ENCODE results near the gene ITPR2.
"Not testable (repeated sequence)": the region's sequence is repeated elsewhere in the genome, so short reads cannot be mapped to it uniquely, and the experiment has no call there.

Gene ITPR2

DNA sequence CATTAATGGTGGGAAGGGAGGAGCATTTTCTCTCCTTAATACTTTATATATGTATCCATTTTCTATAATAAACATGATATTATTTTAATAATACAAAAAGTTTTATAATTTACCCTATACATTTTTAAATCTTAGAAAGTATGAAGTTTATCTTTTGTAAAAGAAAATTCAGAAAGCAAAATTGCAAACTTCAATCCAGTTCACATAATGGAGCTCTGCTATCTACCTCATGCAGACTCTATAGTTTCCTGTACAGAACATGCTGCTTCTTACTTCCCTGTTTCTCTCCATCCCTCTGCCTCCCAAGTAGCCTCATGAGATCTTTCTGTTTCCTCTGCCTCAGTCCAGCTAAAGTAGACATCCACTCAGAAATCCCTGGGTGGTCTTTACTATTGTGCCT lies 402.4 kb downstream of the ITPR2 start:
- not testable (repeated sequence) for DNase-seq

GRCh38 chr12:26429070-26429691 lies 403.8 kb downstream of the ITPR2 start:
- no peak for DNase-seq

- no peak for DNase-seq
Observed at GRCh38 chr12:26428420-26428819, 404.6 kb downstream of the ITPR2 start.

GRCh38 chr12:26426652-26427051 lies 406.3 kb downstream of the ITPR2 start:
- DNase-seq, result no peak

DNA sequence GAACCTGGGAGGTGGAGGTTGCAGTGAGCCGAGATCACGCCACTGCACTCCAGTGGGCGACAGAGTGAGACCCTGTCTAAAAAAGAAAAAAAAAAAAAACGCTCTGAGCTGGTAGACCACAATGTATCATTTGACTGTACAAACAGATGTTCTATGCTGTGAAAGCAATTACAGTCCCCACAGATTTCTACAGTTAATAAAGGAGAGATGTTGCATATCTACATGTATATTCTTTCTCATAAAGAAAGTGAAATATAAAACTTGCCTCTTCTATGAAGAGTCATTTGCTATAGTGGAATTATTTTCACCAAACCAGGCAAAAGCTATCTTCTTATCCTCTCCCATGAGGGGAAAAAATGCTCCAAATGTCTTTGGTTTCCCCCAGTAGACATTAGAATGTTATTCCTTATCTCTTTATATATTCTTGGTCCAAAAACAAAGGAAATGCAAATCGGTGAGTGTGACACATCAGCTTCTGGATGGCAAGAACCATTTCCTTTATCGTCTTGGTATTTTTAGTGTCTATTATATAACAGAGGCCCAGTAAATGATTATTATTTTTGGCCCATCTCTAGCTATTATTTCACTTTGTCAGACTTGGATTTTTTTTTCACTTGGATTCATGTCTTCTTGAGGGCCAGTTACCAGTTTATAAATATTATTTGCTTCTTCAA lies 407.3 kb downstream of the ITPR2 start:
- no peak for DNase-seq

- no peak for DNase-seq
Observed at GRCh38 chr12:26422839-26423398, 410.1 kb downstream of the ITPR2 start.

DNA sequence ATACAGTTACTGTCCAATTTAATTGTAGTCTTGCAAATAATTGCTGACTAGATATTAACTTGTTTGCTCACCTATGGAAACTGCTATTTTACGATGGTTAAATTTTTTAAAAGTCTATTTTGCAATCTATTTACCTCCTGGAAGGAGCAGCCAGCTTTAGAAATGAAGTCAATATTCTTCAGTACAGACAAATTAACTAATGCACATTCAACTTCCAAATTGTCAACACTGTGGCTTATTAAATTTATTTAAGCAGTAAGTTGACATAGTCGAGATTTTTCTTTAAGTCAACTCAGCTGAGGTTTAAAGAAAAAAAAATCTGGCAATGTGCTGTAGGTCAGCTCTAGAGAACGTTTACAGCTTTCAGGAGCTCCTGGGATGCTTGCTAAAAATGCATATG lies 416.4 kb downstream of the ITPR2 start:
- no peak for DNase-seq

DNA sequence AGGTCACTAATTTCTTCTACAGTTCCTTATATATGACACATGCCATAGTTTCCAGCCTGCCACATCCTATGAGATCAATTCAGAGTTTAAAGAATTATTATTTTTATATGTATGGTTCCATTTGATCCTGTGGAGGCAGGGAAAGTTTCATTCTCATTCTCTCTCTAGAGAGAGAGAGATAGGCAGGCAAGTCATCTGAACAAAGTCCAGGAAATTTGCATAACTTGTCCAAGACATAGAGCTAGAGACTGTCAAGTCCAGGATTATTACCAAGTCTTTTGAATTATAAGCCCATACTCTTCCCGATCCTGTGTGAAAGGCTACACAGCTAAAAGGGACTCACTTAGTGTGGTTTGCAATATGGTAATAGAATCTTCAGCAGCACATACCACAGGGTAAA lies 422.3 kb downstream of the ITPR2 start:
- DNase-seq, result no peak

- no peak for DNase-seq
Observed at GRCh38 chr12:26406813-26407212, 426.2 kb downstream of the ITPR2 start.

GRCh38 chr12:26406391-26406790 lies 426.6 kb downstream of the ITPR2 start:
- no peak for DNase-seq

GRCh38 chr12:26403601-26404000 lies 429.4 kb downstream of the ITPR2 start:
- DNase-seq, result no peak

DNA sequence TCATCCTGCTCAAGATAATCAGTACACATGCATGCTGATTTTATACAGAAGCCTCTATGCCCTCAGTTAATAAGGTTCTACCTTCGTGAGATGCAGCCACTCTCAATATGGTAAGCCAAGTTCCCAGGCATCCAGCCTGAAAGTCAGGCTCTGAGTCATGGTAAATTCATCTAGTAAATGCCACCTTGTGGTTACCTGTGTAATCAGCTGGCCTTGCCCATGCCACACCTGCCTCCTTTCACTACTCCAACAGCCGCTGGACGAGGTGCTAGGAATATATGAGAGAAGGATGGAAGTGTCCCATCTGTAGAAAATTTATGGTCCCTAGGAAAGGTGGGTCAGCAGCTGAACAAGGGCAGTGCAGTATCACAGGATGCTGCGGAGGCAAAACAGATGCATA lies 430.3 kb downstream of the ITPR2 start:
- no peak for DNase-seq

GRCh38 chr12:26401874-26402273 lies 431.1 kb downstream of the ITPR2 start:
- DNase-seq, result no peak

DNA sequence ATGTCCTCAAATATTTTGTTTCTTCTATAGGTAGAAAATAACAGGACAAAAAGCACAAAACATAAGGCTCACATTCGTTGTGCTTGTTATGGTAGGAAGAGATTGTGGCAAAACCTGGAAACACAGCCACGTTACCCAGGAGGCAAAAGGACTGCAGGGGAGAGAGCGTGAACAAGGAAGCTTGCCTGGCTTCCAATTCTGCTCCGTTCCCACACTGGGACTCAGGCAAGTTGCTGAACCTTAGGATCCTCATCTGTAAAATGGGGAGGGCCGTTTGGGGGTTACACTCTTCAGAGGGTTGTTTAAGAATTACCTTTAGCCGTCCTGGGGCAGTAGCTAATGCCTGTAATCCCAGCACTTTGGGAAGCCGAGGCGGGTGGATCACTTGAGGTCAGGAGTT lies 432.4 kb downstream of the ITPR2 start:
- no peak for DNase-seq

DNA sequence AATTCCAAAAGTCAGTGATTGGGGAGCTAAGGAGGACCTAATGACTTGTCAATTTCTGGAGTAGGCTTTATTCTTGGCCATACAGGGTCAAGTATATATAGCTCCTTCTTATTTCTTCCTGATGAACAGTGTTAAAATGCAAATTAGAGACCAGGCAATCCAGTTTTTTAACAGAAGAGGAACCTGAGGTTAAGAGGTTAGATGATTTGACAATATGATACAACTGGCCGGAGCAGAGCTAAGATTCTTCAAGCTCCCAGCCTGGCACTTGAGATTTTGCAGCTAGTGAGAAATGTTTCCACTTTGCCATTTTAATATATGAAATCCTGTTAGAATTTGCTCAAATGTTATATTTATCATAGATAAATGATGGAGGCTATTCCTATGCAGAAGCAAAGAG lies 433.6 kb downstream of the ITPR2 start:
- DNase-seq, result no peak

GRCh38 chr12:26396402-26396801 lies 436.6 kb downstream of the ITPR2 start:
- no peak for DNase-seq

- no peak for DNase-seq
Observed at GRCh38 chr12:26389343-26389742, 443.7 kb downstream of the ITPR2 start.

- DNase-seq, result no peak
Observed at GRCh38 chr12:26384536-26384935, 448.5 kb downstream of the ITPR2 start.

DNA sequence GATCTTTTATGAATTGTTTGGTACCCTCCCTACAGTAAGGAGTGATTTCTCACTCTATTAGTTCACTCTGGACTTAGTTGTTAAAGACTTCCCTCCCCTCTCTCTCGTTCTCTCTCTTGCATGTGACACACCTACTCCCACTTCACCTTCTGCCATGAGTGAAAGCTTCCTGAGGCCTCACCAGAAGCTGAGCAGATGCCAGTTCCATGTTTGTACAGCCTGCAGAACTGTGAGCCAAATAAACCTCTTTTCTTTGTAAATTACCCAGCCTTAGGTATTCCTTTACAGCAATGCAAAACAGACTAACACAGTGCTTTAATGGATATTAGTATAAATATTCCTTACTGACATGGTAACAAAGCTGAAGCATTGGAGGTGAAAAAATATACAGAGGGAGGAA lies 450.0 kb downstream of the ITPR2 start:
- DNase-seq, result no peak

DNA sequence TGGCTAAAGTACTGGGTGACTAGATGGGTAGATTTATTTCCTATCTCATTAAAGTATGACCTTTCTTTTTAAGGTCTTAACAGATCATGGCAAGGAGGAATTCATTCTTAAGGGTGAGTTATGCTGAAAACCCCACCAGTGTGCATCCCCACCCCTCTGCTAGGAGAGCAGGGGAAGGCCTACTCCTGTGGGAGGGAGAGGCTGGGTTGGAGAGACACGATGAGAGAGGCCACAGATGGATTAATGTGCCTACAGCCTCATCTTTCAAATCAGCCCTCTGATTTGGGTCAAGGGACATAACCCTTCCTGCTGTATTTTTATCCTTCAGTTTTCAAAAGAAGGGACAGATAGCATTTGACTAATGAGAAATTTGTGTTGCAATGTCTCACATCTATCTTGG lies 452.1 kb downstream of the ITPR2 start:
- DNase-seq, result no peak

DNA sequence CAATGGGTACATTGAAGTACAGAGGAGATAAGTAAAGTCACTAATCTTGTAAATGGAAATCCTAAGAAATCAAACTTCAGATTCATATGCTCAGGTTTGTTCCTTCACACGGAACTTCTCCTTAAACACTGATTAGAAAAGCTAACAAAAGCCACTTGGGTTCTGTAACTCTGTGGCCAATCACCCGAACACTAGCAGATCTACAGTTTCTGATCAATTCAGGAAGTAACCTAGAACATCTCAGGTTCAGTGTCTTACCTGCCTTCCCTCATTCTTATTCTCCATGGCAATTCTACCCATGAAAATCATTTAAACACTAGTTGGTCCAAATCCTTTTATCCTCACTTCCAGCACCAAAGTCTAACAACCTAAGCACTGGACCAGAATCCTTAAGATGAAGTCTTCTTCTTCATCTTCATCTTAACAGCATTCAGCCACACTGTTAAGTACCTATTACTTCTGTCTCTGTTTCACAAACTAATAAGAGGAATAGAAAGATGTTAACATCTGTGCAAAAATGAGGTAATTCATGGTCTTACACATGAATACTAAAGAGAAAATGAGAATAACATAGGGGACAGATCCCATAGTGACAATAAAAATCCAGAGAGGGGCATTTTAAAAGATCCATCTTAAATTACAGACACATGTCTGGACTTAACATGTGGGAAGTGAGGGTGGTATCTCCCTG lies 453.1 kb downstream of the ITPR2 start:
- DNase-seq, result no peak

- no peak for DNase-seq
Observed at GRCh38 chr12:26378711-26379110, 454.3 kb downstream of the ITPR2 start.

DNA sequence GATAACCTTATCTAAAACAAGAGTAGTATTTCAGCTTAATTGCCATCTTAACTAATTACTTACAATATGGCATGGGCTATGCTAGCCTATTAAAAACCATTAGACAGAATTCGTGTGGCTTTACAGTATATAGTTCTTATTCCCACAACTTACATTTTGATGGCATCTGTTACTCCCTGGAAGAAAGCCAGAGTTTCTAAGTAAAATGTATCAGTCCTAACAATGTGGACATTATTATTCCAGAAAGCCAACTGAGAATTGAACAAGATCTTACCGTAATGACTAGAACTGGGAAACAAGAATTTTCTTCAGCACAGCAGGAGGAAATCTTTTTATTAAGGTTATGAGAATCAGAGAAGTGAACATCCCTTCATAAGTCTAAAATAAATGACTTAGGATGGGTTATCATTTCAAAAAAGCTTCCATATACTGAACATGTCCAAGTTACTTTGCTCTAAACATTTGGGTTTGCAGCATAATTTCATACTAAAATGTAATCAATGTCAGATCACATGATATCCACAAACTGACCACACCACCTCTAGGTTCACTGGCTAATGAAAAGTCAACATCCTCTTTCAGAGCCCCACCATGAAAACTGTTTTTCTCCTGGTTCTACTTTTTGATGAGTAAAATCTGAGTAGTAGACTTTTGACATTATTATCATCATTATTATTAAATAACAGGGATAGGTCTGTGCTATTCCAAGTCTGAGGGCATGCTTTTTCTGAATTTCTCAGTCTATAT lies 457.9 kb downstream of the ITPR2 start:
- DNase-seq, result no peak

All from CD4-positive, alpha-beta T cell treated with Interleukin-12 subunit alpha and Interleukin-12 subunit beta, for 1 hour (primary cell).